Endothelial cell (in vitro differentiated cells): ENCODE measurements around the gene IL1A. TPM values are rescaled to one million over a fixed set of nuclear protein-coding genes. Genes with fewer than 3 reads are reported as not detected.

Source experiments
- DNase-seq: peaks from one replicate; pipeline ENCODE4 v3.0.0; 2021; ENCODE audit warnings: low spot score
- H3K27ac Mint-ChIP-seq: one replicate; pipeline ENCODE4 v1.8.0; 2021; ENCODE audit warnings: mixed read lengths, inconsistent platforms; ENCODE audit not compliant: unreplicated experiment
- H3K27me3 Mint-ChIP-seq: one replicate; pipeline ENCODE4 v1.8.0; 2021; ENCODE audit warnings: mild to moderate bottlenecking, moderate library complexity, mixed read lengths, inconsistent platforms; ENCODE audit not compliant: unreplicated experiment
- H3K36me3 Mint-ChIP-seq: one replicate; pipeline ENCODE4 v1.8.0; 2021; ENCODE audit warnings: mild to moderate bottlenecking, low read depth, mixed read lengths, inconsistent platforms; ENCODE audit not compliant: unreplicated experiment
- H3K4me1 Mint-ChIP-seq: one replicate; pipeline ENCODE4 v1.8.0; 2021; ENCODE audit warnings: mild to moderate bottlenecking, mixed read lengths, inconsistent platforms; ENCODE audit not compliant: unreplicated experiment
- H3K4me3 Mint-ChIP-seq: one replicate; pipeline ENCODE4 v1.8.0; 2021; ENCODE audit warnings: mild to moderate bottlenecking, mixed read lengths, inconsistent platforms; ENCODE audit not compliant: unreplicated experiment
- H3K9me3 Mint-ChIP-seq: one replicate; pipeline ENCODE4 v1.8.0; 2021; ENCODE audit warnings: mixed read lengths, inconsistent platforms; ENCODE audit not compliant: unreplicated experiment
- total RNA-seq: library from RNA; stranded (reverse); fragmentation: NEBNext Ultra II Directional; extraction: Animal tissue kit (Norgen Biotek cat#: 25700); gene quantifications from one replicate; pipeline ENCODE4 v1.2.1, GENCODE V29; 2021; ENCODE audit not compliant: unreplicated experiment
- TF ChIP-seq, protein P1 (sequence below): fragments of 200-600 bp; sonication (generic); IDR thresholded peaks from one replicate; pipeline ENCODE4 v1.5.0; 2021; ENCODE audit warnings: antibody characterized with exemption; ENCODE audit not compliant: unreplicated experiment

The IL1A gene
- total RNA-seq, 1 donor from 2014 or later, result 0.26 TPM

DNA sequence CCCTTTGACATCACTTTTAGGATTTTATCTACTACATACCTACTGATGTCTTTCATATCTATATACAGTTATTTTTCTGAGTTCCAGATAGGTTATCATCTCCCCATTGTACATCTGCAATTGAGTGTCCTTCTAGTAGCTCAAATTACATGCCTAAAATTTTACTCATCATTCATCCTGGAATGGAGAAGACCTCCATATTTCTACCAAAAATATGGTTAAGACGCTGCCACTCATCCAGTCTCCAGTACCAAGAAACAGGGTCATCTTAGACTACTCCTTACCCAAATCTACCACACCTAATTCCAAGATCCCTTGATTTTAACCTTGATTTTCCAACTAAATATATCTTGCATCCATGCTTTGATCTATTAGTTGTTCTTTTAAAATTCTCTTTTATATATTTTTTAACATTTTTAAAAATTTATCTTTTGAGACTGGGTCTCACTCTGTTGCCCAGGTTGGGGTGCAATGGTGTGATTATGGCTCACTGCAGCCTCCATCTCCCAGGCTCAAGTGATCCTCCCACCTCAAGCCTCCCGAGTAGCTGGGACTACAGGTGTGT lies 11.3 kb downstream of the IL1A start:
- Mint-ChIP-seq H3K36me3 (no peaks in the 10 kb centered on the region), H3K27me3 (no peaks in the 10 kb centered on the region), H3K4me1 (no peaks in the 10 kb centered on the region), H3K9me3 (peaks cover 1% of the 10 kb centered on the region), H3K27ac (no peak overlapping the region), H3K4me3 (no peak overlapping the region)
- DNase-seq, result no peak
- TF ChIP-seq, protein P1, sequence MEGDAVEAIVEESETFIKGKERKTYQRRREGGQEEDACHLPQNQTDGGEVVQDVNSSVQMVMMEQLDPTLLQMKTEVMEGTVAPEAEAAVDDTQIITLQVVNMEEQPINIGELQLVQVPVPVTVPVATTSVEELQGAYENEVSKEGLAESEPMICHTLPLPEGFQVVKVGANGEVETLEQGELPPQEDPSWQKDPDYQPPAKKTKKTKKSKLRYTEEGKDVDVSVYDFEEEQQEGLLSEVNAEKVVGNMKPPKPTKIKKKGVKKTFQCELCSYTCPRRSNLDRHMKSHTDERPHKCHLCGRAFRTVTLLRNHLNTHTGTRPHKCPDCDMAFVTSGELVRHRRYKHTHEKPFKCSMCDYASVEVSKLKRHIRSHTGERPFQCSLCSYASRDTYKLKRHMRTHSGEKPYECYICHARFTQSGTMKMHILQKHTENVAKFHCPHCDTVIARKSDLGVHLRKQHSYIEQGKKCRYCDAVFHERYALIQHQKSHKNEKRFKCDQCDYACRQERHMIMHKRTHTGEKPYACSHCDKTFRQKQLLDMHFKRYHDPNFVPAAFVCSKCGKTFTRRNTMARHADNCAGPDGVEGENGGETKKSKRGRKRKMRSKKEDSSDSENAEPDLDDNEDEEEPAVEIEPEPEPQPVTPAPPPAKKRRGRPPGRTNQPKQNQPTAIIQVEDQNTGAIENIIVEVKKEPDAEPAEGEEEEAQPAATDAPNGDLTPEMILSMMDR, result no peak

DNA sequence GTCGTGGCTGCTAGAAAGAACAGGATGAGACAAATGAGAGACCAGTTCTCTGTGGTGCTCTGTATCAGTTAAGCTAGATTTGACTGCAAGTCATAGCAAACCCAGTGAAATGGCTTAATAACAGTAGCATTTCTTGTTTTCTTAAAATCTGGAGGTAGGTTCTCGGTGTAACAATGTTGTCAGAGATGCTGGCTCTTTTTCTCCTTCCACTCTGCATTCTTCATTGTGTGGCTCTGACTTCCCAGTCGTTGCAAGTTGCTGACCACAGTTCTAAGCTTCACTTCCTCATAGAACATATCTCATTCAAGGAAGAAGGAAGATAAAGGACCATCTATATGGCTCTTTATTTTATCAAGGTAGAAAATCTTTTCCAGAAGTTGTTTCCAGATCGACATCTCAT lies 12.0 kb downstream of the IL1A start:
- no peak overlapping the region for H3K4me3 Mint-ChIP-seq

DNA sequence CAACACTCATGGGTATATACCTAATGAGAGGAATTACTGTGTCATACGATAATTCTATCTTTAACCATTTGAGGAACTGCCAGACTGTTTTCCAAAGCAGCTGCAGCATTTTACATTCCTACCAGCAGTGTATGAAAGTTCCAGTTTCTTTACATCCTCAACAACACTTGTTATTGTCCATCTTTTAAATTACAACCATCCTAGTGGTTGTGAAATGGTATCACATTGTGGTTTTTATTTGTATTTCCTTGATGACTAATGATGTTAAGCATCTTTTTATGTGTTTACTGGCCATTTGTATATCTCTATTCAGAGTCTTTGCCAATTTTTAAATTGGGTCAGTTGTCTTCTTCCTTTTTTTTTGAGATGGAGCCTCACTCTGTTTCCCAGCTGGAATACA lies 15.9 kb downstream of the IL1A start:
- Mint-ChIP-seq H3K4me3 (no peak overlapping the region), H3K27me3 (peaks cover 3% of the 10 kb centered on the region), H3K9me3 (peaks cover 4% of the 10 kb centered on the region), H3K27ac (no peak overlapping the region), H3K4me1 (peaks cover 6% of the 10 kb centered on the region), H3K36me3 (peaks cover 4% of the 10 kb centered on the region)
- TF ChIP-seq, protein P1, result peak; percentile 30
- DNase-seq, result no peak

More for the DNA sequence above, 12.0 kb downstream of the IL1A start:
- Mint-ChIP-seq H3K36me3 (peaks cover 4% of the 10 kb centered on the region), H3K9me3 (peaks cover 4% of the 10 kb centered on the region), H3K27me3 (no peaks in the 10 kb centered on the region), H3K27ac (no peak overlapping the region), H3K4me1 (no peaks in the 10 kb centered on the region)
- TF ChIP-seq, protein P1, result no peak
- DNase-seq, result no peak

DNA sequence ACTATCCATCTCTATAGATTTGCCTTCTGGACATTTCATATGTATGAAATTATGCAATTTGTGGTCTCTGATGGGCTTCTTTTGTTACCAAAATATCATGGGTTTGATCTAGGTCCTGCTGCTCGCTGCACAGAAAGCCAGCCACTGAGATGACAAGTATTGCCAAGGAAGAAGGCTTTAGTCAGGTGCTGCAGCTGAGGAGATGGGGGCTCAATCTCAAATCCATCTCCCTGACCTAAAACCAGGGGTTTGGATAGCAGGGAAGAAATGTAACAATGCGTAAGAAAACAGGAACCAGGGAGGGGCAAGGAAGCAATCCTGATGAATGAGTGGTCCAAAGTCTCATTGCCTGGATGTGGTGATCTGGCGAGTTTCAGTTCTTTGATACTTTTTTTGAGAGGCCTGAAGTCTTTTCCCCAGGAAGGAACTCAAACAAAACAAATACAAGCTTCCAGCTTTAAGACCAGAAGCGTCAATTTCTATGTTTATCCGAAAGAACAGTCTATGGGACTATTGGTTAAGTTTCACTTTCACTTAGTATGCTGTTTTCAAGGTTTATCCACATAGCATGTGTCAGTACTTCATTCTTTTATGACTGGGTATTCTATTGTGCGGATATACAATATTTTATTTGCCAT lies 16.5 kb downstream of the IL1A start:
- DNase-seq, result no peak
- Mint-ChIP-seq H3K36me3 (peaks cover 4% of the 10 kb centered on the region), H3K9me3 (peaks cover 4% of the 10 kb centered on the region), H3K27ac (no peak overlapping the region), H3K4me3 (no peak overlapping the region), H3K4me1 (peaks cover 8% of the 10 kb centered on the region), H3K27me3 (peaks cover 3% of the 10 kb centered on the region)
- TF ChIP-seq, protein P1, result no peak

- Mint-ChIP-seq H3K4me3 (peak overlapping the region; percentile 99), H3K4me1 (peaks cover 8% of the 10 kb centered on the region), H3K9me3 (peaks cover 4% of the 10 kb centered on the region), H3K36me3 (peaks cover 4% of the 10 kb centered on the region), H3K27me3 (peaks cover 3% of the 10 kb centered on the region), H3K27ac (no peak overlapping the region)
- TF ChIP-seq, protein P1, result no peak
- DNase-seq, result no peak
Measured at GRCh38 chr2:112765251-112765650, 19.0 kb downstream of the IL1A start.
